ENCODE measurements around the gene DOCK10.
"Not testable (repeated sequence)": the region's sequence is repeated elsewhere in the genome, so short reads cannot be mapped to it uniquely, and the experiment has no call there.

The DOCK10 gene

DNA sequence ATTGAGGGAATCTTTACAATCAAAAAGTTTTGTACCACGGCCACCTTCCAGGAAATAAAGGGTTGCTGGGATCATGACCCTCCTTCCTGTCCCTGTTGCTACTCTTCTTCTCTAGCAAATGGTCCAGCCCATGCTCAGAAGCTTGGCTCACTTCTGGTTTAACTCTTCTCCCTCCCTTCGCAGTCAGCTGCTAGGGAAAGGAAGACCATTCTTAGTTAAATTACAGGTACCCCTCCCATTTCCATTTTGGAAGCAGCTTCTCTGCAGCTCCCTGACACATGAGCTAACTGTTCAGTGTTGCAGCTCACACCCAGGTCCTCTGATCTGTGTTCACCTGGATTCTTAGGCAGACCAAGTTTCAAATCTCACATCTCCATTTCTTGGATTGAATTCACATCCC is 100.3 kb downstream of the DOCK10 start:
- DNase-seq, result no peak

- no peak for DNase-seq
Measured at GRCh38 chr2:224940618-224941017, 101.7 kb downstream of the DOCK10 start.

DNA sequence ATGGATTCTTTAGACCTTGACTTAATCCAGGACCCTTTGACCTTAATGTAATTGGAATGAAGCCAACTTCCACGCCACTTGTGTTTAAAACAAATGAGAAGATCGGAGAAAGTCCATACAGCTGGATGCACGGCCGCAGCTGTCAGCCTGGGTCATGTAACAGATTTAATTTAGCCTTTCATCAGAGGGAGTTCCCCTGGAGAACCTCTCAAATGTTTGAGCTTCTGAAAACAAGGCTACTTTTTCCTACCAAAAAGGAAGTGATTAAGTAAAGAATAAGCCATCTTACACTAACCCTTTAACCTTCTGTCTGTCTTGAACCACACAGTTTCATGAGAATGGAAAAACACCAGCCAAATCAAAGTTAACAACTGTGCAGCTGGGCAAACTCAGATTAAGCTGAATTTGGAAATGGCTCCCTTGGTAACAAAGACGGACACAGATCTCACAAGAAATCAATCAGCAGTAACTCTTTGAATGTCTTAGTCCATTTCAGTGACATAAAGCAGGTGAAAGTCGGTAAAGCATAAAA is 103.6 kb downstream of the DOCK10 start:
- peak; percentile 4 for DNase-seq

- no peak for DNase-seq
Measured at GRCh38 chr2:224937887-224938286, 104.4 kb downstream of the DOCK10 start.

DNA sequence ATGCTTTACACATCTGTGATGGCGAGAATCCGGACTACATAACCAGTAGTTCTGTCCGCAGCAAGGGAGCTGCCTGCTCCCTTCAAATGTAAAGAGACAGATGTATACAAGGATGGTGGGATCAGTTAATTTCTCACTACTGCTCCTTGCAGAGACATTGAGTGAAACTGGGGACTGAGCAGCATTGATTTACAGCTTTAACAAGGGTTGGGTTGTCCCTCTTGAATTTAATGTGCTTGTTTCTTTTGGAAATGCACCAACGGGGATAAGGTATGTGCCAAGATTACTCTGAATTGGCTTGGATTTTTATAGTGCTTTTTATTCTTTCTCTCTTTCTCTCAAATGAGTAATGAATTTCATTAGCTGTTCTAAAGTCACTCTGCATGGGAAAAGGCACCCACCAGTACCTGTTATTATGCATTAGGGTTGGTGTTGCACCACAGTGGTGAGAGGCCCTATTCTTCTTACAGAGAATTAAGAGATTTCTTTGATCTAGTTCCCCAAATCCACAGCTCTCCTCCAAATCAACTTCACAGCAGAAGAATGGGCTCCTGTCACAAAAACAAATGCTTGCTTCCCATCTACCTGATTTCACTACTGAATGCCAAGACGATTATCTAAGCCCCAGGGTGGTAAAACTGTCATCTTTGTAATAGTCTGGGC is 107.6 kb downstream of the DOCK10 start:
- no peak for DNase-seq

GRCh38 chr2:224933431-224933830 is 108.8 kb downstream of the DOCK10 start:
- DNase-seq, result no peak

GRCh38 chr2:224932522-224932921 is 109.7 kb downstream of the DOCK10 start:
- no peak for DNase-seq

- DNase-seq, result no peak
Measured at GRCh38 chr2:224931956-224932355, 110.3 kb downstream of the DOCK10 start.

GRCh38 chr2:224930990-224931389 is 111.3 kb downstream of the DOCK10 start:
- DNase-seq, result no peak

- no peak for DNase-seq
Measured at GRCh38 chr2:224930124-224930523, 112.1 kb downstream of the DOCK10 start.

DNA sequence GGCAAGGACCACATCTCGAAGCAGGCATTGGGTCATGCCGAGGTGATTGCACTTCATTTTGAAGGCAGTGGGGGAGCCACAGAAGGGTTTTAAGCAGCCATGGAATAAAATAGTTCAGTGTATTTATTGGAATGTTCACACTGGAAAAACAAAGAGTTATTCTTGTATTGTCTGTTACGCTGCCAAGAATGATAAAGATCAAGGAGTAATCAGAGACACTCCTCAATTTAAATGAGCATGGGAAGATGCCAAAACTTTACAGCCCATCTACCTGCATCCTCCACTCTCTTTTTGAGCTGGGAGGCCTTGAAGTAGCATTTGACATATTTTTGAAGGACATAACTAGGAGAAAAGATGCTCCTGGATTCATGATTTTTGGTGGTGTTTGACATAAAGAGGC is 112.8 kb downstream of the DOCK10 start:
- DNase-seq, result no peak

GRCh38 chr2:224927646-224928173 is 114.6 kb downstream of the DOCK10 start:
- DNase-seq, result no peak

- no peak for DNase-seq
Measured at GRCh38 chr2:224927011-224927410, 115.3 kb downstream of the DOCK10 start.

GRCh38 chr2:224925810-224926100 is 116.5 kb downstream of the DOCK10 start:
- no peak for DNase-seq

DNA sequence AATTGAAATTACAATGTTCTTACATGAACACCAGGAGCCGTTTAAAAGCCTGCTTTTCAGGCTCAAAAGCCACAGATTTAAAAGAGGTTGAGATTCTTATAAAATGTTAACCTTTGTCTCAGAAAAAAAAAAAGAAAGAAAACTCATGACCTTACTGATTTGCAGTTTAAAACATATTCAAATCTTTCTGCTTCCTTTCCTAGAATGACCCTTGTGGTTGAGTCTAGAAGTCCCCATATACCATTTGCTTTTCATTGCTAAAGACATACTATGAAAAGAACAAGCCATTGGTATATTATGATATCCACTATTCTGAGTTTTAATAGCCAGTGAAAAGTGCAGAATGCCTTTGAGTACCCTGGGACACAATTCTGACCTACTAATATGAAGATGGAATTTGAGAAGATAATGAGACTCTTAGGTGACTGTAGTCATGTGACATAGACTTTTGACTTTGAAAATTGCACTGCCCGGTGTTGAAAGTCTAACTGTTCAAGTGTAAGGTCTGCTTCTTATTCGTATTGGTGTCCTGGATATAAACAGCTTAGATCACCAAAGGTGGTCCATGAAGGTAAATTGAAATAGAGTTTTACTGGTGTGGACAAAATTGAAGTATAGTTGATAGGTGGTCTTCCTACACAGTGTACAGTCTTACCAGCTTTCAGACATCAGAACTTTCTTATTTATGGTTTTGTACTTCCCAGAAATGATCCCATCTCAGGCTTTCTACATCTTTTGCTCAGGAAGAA is 117.0 kb downstream of the DOCK10 start:
- no peak for DNase-seq

DNA sequence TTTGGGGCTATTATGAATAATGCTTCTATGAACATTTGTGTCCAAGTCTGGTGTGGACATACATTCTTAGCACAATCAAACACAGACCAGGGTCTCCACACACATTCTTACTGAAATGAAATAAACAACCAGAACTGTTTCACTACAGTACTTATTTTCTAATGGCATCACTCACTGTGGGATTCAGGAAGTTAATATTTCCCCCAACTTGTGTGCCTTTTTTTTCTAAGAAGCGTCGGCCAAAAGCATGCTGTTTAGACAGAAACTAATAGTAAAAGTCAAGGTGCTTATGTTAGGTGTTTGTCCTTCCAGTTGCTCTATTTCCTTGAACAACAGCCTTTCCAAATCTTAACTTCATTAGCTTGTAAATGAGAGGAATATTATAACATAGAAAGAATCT is 117.6 kb downstream of the DOCK10 start:
- DNase-seq, result no peak

DNA sequence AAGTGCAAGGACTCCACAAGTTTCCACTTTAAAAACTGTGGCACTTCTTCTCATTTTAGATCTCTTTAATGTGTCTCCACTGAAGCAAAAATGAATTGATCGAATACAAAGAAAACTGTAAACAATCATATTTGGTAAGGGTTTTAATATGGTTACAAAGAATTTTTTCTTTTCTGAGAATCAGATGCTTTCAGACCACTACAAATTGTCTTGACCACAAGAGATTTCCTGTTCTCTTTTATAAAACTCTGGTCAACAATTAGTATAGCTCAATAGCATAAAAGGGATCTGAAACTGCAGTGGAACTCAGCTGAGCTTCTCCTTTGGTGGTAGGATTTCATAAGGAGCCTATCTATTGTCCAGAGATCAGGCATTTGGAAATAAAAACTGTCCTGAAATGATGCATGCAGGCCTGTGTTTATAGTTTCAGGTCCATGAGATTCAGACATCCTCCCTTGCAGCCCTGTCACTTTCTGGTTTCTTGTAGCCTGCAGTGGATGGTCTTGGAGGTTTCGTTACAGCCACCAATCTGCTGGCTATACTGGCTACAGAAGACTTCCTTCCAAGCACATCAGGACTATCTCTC is 120.0 kb downstream of the DOCK10 start:
- DNase-seq, result no peak

GRCh38 chr2:224919472-224920110 is 122.7 kb downstream of the DOCK10 start:
- no peak for DNase-seq

DNA sequence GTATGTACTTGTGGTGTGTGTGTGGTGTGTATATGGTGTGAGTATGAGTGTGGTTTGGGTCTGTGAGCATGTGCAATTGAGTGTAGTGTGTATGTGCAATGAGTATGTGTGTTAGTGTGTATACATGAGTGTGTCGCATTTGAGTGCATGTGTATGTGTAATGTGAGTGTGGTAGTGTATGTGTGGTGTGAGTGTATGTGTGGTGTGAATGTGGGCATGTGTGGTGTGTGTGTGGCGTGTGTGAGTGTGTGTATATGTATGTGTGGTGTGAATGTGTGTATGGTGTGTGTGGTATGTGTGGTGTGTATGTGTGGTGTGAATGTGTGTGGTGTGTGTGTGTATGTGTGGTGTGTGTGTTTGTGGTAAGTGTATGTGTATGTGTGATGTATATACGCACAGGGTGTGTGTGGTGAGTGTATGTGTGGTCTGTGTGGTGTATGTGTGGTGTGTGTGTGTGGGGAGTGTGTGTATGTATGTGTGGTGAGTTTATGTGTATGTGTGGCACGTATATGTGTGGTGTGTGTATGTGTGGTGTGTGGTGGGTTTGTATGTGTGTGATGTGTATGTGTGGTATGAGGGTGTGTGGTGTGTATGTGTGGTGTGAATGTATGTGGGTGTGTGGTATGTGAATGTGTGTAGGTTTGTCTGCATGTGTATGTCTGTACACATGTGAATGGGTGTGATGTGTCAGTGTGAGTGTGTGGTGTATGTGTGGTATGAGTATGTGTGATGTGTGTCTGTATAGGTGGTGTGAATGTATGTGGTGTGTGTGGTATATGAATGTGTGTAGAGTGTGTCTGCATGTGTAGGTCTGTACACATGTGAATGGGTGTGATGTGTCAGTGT is 123.4 kb downstream of the DOCK10 start:
- DNase-seq, result no peak

DNA sequence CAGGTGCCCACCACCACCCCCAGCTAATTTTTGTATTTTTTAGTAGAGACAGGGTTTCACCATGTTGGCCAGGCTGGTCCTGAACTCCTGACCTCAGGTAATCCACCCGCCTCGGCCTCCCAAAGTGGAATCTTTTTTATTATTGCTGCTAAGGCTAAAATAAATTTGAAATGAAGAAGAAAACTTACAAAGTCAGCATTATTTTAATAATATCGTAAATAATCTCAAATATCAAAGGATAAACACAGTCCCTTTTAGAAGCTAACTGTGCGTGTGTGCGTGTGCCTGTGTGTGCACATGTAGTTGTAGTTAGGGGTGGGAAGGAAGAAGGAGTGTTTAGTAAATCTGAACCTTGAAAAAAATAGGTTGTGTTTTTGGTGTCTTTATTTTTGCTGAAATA is 125.0 kb downstream of the DOCK10 start:
- not testable (repeated sequence) for DNase-seq

DNA sequence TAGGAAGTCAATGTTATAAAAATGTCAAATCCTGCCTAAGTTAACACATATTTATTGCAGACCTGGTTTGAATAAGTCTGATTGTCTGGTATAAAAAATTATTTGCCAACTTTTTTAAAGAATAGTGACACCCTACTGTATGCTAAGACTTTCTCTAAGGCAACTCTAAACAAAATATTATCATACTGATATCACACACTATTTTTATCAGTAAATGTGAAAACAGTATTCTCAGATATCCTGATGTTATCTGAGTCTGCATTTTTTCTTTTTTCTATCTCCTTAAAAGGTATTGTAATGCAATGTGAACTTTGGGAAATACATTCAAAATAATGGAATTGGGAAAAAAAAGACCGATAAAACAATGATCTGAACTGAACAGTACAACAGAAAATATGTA is 127.1 kb downstream of the DOCK10 start:
- DNase-seq, result no peak

DNA sequence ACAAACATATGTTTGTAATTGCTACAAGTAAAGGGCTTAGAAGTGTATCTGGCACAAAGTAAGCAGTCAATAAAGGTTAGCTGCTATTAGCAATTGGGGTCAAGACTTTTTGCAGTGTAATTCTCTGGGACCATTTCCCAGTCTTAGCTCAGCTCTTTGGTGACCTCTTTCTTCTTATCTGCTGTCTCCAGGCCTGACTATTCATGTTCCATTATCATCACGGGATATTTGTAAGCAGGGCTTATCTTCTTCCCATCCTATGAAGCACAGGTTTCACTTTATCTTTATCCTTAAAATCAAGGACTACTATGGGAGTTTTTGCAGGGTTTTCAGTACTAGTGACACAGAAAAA is 131.7 kb downstream of the DOCK10 start:
- DNase-seq, result no peak
